PC-3 (cell line): Measurements from ENCODE around the gene CTNNBIP1.

ENCODE experiments used
- EZH2phosphoT487 ChIP-seq: fragments of 300-600 bp; sonication (generic); IDR thresholded peaks from 2 replicates; pipeline ENCODE4 v1.6.1; 2018; ENCODE audit warnings: mild to moderate bottlenecking, antibody characterized with exemption, low read length, borderline replicate concordance
- TF ChIP-seq, protein P1 (sequence below): fragments of 300-600 bp; sonication (generic); conservative IDR thresholded peaks from 2 replicates; pipeline ENCODE4 v1.5.1; 2017; ENCODE audit warnings: antibody characterized with exemption, low read depth, mild to moderate bottlenecking, low read length

DNA sequence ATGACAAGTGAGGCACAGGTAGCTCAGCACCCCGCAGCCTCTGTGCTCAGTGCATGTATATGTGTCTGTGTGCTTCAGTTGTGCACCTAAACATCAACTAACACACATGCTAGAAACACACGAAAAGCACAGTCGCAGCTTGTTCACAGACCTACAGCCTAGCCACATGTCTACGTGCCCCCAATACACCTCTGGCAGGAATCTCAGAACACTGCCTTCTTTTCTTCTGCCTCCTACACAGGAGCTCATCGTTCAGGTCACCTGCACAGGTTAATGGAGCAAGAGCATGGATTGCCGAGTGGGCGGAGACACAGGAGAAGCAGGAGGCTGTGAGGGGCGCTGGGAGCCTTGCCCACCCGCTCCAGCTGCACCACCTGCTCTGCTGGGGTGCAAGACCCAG lies 31.7 kb downstream of the CTNNBIP1 start:
- TF ChIP-seq, protein P1, sequence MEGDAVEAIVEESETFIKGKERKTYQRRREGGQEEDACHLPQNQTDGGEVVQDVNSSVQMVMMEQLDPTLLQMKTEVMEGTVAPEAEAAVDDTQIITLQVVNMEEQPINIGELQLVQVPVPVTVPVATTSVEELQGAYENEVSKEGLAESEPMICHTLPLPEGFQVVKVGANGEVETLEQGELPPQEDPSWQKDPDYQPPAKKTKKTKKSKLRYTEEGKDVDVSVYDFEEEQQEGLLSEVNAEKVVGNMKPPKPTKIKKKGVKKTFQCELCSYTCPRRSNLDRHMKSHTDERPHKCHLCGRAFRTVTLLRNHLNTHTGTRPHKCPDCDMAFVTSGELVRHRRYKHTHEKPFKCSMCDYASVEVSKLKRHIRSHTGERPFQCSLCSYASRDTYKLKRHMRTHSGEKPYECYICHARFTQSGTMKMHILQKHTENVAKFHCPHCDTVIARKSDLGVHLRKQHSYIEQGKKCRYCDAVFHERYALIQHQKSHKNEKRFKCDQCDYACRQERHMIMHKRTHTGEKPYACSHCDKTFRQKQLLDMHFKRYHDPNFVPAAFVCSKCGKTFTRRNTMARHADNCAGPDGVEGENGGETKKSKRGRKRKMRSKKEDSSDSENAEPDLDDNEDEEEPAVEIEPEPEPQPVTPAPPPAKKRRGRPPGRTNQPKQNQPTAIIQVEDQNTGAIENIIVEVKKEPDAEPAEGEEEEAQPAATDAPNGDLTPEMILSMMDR = no peak
- no peak for TF ChIP-seq EZH2phosphoT487
